Immature natural killer cell (primary cell): ENCODE measurements around the gene RAB3D. TPM values are rescaled to one million over a fixed set of nuclear protein-coding genes. Genes with fewer than 3 reads are reported as not detected.
A peak's percentile ranks its signal among the peaks of the same experiment; 100 is the strongest.

Experiments
- DNase-seq, 3 donors: peaks; one replicate each; pipeline ENCODE4 v3.0.0; 2022; ENCODE audit warnings: mixed read lengths in 1 of 3
- H3K27ac Mint-ChIP-seq, 6 donors: one replicate each; pipeline ENCODE4 v1.8.0; 2020; ENCODE audit warnings: mixed read lengths in 6 of 6, mild to moderate bottlenecking in 5 of 6, inconsistent platforms in 4 of 6, moderate library complexity in 3 of 6
- H3K27me3 Mint-ChIP-seq, 3 donors: one replicate each; pipeline ENCODE4 v1.8.0; 2020 to 2021; ENCODE audit warnings: low read depth in 3 of 3, mild to moderate bottlenecking in 3 of 3, mixed read lengths in 3 of 3, moderate library complexity in 3 of 3, inconsistent platforms in 1 of 3
- H3K36me3 Mint-ChIP-seq, 3 donors: one replicate each; pipeline ENCODE4 v1.8.0; 2020; ENCODE audit warnings: mixed read lengths in 3 of 3, inconsistent platforms in 2 of 3, mild to moderate bottlenecking in 2 of 3
- H3K4me1 Mint-ChIP-seq, 2 donors: one replicate each; pipeline ENCODE4 v1.8.0; 2020; ENCODE audit warnings: inconsistent platforms in 2 of 2, mild to moderate bottlenecking in 2 of 2, mixed read lengths in 2 of 2, moderate library complexity in 1 of 2
- H3K4me3 Mint-ChIP-seq, 5 donors: one replicate each; pipeline ENCODE4 v1.8.0; 2020; ENCODE audit warnings: mild to moderate bottlenecking in 5 of 5, mixed read lengths in 5 of 5, inconsistent platforms in 3 of 5, moderate library complexity in 3 of 5
- H3K9me3 Mint-ChIP-seq, 6 donors: one replicate each; pipeline ENCODE4 v1.8.0; 2020; ENCODE audit warnings: mild to moderate bottlenecking in 6 of 6, mixed read lengths in 6 of 6, inconsistent platforms in 4 of 6, moderate library complexity in 3 of 6
- polyA plus RNA-seq, 3 donors: library from polyadenylated mRNA; unstranded; fragments of 300-500 nt; fragmentation: Illumina TruSeq; gene quantifications; one replicate each; pipeline ENCODE4 v1.2.3, GENCODE V29; 2021

The RAB3D gene
- polyA plus RNA-seq, 3 donors from 2014 or later: 1.6 to 2.9 (median 2.2) TPM

DNA sequence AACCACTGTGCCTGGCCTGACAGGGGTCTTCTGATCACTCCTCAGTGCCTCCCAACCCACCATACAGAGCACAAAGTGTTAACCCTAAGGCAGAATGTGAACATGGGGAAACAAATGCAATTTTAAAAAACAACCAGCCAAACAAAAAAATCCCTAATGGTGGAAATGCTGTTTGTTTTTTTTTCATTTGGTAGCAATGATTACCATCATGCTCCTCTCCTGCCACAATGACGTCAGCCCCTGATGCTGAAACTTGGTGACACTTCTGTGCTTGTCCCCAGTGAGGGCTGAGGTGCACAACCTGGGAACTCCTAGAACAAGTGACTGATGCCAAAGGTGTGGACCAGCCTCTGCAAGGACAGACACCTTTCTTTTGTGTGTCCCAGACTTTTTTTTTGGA, 47.5 kb downstream of the RAB3D start:
- H3K4me1 Mint-ChIP-seq: peaks cover 7 to 8% of the 10 kb centered on the region in 2 donors
- no peak for DNase-seq
- no peaks in the 10 kb centered on the region for H3K36me3 Mint-ChIP-seq
- H3K27ac Mint-ChIP-seq: no peak overlapping the region
- peaks cover 4 to 7% (median 4%) of the 10 kb centered on the region in 3 donors for H3K27me3 Mint-ChIP-seq
- no peak overlapping the region for H3K4me3 Mint-ChIP-seq
- H3K9me3 Mint-ChIP-seq: no peaks in the 10 kb centered on the region

DNA sequence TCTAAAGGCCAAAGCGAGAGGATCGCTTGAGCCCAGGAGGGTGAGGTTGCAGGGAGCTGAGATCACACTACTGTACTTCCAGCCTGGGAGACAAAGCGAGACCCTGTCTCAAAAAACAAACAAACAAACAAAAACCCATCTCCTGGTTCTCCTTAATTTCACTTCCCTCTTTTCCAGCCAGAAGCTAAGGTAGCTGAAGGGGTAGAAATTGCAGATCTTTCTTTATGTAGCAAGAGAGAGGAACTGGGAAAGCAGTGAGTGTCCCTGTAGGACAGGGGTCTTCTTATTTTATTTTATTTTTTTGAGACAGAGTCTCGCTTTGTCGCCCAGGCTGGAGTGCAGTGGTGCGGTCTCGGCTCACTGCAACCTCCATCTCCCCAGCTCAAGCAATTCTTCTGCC, 48.0 kb downstream of the RAB3D start:
- DNase-seq: no peak
- H3K4me3 Mint-ChIP-seq: no peak overlapping the region
- peaks cover 7 to 8% of the 10 kb centered on the region in 2 donors for H3K4me1 Mint-ChIP-seq
- H3K27ac Mint-ChIP-seq: no peak overlapping the region
- H3K9me3 Mint-ChIP-seq: no peaks in the 10 kb centered on the region
- no peaks in the 10 kb centered on the region for H3K36me3 Mint-ChIP-seq
- H3K27me3 Mint-ChIP-seq: peaks cover 4 to 7% (median 6%) of the 10 kb centered on the region in 3 donors

DNA sequence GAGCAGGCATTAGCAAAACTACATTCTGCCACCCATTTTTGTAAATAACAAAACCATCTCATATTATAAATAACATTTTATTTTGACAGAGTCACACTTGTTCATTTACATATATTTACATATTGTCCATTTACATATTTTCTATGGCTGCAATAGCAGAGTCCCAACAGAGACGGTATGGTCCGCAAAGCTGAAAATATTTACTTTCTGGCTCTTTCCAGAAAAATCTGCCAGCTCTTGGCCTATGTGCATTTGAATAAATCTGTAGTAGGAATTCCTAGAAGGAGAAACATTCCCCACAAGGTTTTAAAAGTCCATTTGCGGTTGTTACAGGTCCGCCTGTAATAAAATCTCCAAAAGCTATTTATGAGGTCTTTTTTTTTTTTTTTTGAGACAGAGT, 49.2 kb downstream of the RAB3D start:
- Mint-ChIP-seq H3K36me3 (no peaks in the 10 kb centered on the region), H3K9me3 (peaks cover 0 to 2% (median 0%) of the 10 kb centered on the region in 6 donors), H3K27me3 (peaks cover 4 to 9% (median 6%) of the 10 kb centered on the region in 3 donors), H3K4me3 (no peak overlapping the region), H3K27ac (no peak overlapping the region), H3K4me1 (peaks cover 7 to 8% of the 10 kb centered on the region in 2 donors)
- DNase-seq: no peak

DNA sequence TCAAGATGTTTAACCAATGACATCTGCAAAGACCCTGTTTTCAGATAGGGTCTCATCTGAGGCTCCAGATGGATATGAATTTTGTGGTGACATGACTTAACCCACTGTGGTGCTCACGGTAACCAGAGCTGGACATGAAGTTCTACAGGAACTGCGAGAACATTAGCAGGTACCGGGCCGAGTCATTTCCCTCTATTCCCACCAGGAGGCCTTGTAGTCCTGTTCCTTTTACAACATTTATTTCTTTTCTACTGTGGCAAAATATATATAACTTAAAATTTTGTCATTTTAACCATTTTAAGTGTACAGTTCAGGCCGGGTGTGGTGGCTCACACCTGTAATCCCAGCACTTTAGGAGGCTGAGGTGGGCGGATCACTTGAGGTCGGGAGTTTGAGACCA, 51.1 kb downstream of the RAB3D start:
- no peak for DNase-seq
- Mint-ChIP-seq H3K4me3 (no peak overlapping the region), H3K9me3 (peaks cover 0 to 2% (median 0%) of the 10 kb centered on the region in 6 donors), H3K27me3 (peaks cover 6 to 13% (median 12%) of the 10 kb centered on the region in 3 donors), H3K36me3 (no peaks in the 10 kb centered on the region), H3K27ac (no peak overlapping the region), H3K4me1 (peaks cover under 1% of the 10 kb centered on the region in 2 donors)

DNA sequence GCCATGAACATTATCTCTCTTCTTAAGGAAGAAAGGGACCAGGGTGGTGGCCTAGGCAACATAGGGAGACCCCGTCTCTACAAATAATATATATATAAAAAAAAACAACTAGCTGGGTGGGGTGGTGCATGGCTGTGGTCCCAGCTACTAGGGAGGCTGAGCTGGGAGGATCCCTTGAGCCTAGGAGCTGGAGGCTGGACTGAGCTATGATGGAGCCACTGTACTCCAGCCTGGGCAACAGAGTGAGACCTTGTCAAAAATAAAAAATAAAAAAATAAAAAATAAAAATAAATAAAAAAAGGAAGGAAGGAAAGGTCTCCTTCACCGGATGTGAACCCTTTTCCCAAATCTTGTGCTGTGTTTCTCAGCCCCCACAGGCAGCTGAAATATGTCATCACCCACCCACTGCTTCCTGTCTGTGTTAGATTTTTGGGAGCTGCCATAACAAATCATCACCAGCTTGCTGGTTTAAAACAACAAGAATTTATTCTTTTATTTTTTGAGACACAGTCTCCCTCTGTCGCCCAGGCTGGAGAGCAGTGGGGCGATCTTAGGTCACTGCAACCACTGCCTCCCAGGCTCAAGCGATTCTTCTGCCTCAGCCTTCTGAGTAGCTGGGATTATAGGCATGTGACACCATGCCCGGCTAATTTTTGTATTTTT, 53.0 kb downstream of the RAB3D start:
- H3K4me1 Mint-ChIP-seq: peaks cover 0 to 3% of the 10 kb centered on the region in 2 donors
- H3K4me3 Mint-ChIP-seq: no peak overlapping the region
- no peak for DNase-seq
- H3K9me3 Mint-ChIP-seq: peaks cover 0 to 5% (median under 1%) of the 10 kb centered on the region in 6 donors
- no peaks in the 10 kb centered on the region for H3K36me3 Mint-ChIP-seq
- no peak overlapping the region for H3K27ac Mint-ChIP-seq
- peaks cover 13 to 21% (median 13%) of the 10 kb centered on the region in 3 donors for H3K27me3 Mint-ChIP-seq

DNA sequence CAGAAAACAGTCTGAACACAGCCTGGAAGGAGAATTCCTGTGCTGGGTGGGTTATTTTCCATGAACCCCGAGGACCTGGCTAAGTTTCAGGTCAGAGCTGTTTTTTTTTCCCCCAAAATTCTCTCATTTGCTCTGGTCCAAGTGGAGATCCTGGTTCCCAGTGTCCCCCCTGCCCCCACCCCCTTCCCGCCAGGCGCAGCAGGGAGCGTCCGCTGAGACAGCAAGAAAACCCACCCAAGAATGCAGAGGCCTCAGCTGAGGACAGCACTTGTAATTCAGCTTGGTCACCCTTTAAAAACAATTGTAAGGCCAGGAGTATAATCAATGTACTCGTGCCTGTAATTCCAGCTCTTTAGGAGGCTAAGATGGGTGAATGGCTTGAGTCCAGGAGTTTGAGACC, 54.9 kb downstream of the RAB3D start:
- H3K27ac Mint-ChIP-seq: no peak overlapping the region

DNA sequence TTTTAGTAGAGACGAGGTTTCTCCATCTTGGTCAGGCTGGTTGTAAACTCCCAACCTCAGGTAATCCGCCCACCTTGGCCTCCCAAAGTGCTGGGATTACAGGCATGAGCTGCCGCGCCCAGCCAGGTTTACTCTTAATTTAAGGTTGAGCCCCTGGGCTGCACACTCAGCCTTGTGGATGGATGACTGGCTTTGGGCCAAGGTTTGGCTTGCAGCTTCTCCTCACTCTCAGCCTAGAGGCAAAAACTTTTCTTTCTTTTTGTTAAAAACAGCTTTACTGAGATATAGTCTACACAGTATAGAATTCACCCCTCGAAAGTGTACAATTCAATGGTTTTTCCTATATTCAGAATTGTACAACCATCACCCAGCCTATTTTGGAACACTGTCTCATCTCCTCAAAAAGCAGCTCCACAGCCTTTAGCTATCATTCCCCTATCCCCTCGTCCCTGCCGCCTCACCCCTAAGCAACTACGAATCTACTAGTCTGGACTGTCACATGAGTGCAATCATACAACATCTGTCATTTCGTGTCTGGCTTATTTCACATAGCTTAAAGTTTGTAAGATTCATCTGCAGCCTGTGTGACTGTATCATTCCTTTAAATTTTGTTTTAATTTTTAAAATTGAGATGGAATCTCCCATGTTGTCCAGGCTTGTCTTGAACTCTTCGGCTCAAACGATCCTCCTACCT, 58.0 kb downstream of the RAB3D start:
- Mint-ChIP-seq H3K27ac (no peak overlapping the region), H3K4me3 (peak overlapping the region in 2 of 5 donors; percentile 15 to 53), H3K4me1 (peaks cover 13 to 17% of the 10 kb centered on the region in 2 donors), H3K36me3 (no peaks in the 10 kb centered on the region), H3K27me3 (peaks cover 22 to 25% (median 24%) of the 10 kb centered on the region in 3 donors), H3K9me3 (peaks cover 0 to 14% (median 5%) of the 10 kb centered on the region in 6 donors)
- no peak for DNase-seq

More for the DNA sequence above, 54.9 kb downstream of the RAB3D start:
- peaks cover 0 to 13% (median 3%) of the 10 kb centered on the region in 6 donors for H3K9me3 Mint-ChIP-seq
- H3K36me3 Mint-ChIP-seq: no peaks in the 10 kb centered on the region
- H3K4me1 Mint-ChIP-seq: peaks cover 9 to 14% of the 10 kb centered on the region in 2 donors
- no peak overlapping the region for H3K4me3 Mint-ChIP-seq
- peaks cover 18 to 26% (median 19%) of the 10 kb centered on the region in 3 donors for H3K27me3 Mint-ChIP-seq
- no peak for DNase-seq

DNA sequence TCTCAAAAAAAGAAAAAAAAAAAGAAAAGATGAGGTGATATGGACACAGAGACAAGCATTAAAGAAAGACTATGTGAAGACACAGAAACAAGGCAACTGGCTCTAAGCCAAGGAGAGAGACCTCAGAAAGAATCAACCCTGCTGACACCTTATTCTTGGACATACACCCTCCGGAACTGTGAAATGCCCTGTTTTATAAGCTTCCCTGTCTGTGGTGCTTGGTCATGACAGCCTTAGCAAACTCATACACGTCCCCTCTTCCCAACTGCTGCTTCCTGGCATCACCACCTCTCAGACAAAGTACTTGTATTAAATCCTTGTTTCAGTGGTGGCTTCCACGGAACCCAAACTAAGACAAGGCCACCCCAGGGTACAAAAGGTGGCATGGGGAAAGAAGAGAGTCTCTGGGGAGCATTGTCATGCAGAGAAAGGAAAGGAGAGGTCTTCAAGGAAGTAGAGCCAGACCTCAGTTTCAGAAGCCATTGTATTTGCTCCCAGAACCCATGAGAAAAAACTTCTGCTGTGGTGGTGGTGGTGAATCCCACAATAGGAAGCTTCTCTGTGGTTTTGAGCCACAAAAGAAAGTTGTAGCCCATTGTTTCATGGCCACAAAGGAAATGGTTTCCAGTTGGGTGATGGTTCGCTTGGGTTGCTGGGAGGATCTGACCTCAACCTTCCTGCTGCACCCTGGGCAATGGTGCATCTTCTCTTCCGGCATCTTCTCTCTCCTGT, 59.8 kb downstream of the RAB3D start:
- peaks cover 0 to 12% (median 5%) of the 10 kb centered on the region in 6 donors for H3K9me3 Mint-ChIP-seq
- peak; percentile 61 to 64 (median 62) for DNase-seq
- H3K36me3 Mint-ChIP-seq: no peaks in the 10 kb centered on the region
- peaks cover 13 to 17% of the 10 kb centered on the region in 2 donors for H3K4me1 Mint-ChIP-seq
- H3K27ac Mint-ChIP-seq: peak overlapping the region in 2 of 6 donors; percentile 53 to 68
- peak overlapping the region; percentile 41 to 73 (median 70) for H3K4me3 Mint-ChIP-seq
- peaks cover 22 to 34% (median 22%) of the 10 kb centered on the region in 3 donors for H3K27me3 Mint-ChIP-seq

DNA sequence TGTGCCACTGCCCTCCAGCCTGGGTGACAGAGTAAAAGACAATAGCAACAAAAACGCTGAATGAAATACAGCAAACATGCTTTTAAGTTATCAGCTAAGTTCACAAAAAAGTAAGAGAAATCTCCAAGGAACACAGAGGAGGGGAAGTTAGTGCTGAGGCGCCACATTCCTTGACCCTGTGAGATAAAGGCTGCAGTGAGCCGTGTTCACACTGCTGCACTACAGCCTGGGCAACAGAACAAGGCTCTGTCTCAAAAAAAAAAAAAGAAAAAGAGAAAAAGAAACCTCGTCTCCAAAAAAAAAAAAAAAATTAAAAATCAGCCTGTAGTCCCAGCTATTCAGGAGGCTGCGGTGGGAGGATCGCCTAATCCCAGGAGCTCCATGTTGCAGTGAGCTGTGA, 60.8 kb downstream of the RAB3D start:
- H3K4me1 Mint-ChIP-seq: peaks cover 13 to 17% of the 10 kb centered on the region in 2 donors
- no peak overlapping the region for H3K27ac Mint-ChIP-seq
- peak overlapping the region in 1 of 5 donors; percentile 41 for H3K4me3 Mint-ChIP-seq
- H3K27me3 Mint-ChIP-seq: peaks cover 25 to 35% (median 26%) of the 10 kb centered on the region in 3 donors
- no peak for DNase-seq
- no peaks in the 10 kb centered on the region for H3K36me3 Mint-ChIP-seq
- peaks cover 0 to 12% (median 5%) of the 10 kb centered on the region in 6 donors for H3K9me3 Mint-ChIP-seq

DNA sequence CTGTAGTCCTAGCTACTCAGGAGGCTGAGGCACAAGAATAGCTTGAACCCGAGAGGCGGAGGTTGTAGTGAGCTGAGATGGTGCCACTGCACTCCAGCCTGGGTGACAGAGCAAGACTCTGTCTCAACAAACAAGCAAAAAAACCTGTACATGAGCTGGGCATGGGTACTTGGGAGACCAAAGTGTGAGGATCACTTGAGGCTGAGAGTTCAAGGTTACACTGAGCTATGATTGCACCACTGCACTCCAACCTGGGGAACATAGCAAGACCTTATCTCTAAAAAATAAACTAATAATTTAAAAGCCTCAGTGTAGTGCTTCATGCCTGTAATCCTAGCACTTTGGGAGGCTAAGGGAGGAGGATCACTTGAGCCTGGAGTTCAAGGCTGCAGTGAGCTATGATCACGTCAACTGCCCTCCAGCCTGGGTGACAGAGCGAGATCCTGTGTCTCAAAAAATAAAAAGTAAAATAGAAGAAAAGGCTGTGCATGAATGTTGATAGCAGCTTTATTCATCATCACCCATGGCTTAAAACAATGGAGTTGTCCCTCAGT, 64.8 kb downstream of the RAB3D start:
- no peak for DNase-seq
- H3K27me3 Mint-ChIP-seq: peaks cover 12 to 29% (median 15%) of the 10 kb centered on the region in 3 donors
- no peak overlapping the region for H3K4me3 Mint-ChIP-seq
- no peak overlapping the region for H3K27ac Mint-ChIP-seq
- no peaks in the 10 kb centered on the region for H3K36me3 Mint-ChIP-seq
- H3K4me1 Mint-ChIP-seq: peaks cover 4 to 5% of the 10 kb centered on the region in 2 donors
- H3K9me3 Mint-ChIP-seq: peaks cover 0 to 4% (median 2%) of the 10 kb centered on the region in 6 donors

DNA sequence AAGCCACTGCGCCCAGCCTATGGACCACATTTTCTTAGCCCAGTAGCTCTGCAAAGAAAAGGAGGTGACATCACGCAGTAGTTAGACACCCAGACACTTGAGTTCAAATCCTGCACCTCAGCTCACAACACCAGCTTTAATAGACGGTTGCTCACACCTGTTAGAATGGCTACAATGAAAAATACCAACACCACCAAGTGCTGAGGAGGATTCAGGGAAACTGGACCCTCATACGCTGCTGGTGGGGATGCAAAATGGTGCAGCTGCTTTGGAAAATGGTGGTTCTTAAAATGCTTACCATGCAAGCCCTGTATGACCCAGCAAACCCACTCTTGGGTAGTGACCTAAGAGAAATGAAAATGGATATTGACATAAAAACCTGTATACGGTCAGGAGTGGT, 65.5 kb downstream of the RAB3D start:
- Mint-ChIP-seq H3K4me3 (no peak overlapping the region), H3K36me3 (no peaks in the 10 kb centered on the region), H3K4me1 (no peaks in the 10 kb centered on the region)

DNA sequence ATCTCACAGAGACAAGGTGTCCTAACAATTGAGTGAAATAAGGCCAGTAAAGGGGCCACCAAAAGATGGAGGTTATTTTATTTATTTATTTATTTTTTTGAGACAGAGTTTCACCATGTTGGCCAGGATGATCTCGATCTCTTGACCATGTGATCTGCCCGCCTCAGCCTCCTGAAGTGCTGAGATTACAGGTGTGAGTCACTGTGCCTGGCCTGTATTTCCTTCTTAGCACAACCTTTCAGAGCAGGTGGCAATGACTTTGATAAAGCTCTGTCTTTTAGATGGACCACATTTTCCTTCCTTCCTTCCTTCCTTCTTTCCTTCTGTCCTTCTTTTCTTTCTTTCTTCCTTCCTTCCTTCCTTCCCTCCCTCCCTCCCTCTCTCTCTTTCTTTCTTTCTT, 66.2 kb downstream of the RAB3D start:
- no peaks in the 10 kb centered on the region for H3K4me1 Mint-ChIP-seq
- no peak overlapping the region for H3K27ac Mint-ChIP-seq
- peaks cover 14 to 30% (median 14%) of the 10 kb centered on the region in 3 donors for H3K27me3 Mint-ChIP-seq
- H3K4me3 Mint-ChIP-seq: no peak overlapping the region
- peaks cover 0 to 3% (median 0%) of the 10 kb centered on the region in 6 donors for H3K9me3 Mint-ChIP-seq
- H3K36me3 Mint-ChIP-seq: no peaks in the 10 kb centered on the region
- DNase-seq: no peak

More for the DNA sequence above, 65.5 kb downstream of the RAB3D start:
- H3K9me3 Mint-ChIP-seq: peaks cover 0 to 3% (median 0%) of the 10 kb centered on the region in 6 donors
- no peak overlapping the region for H3K27ac Mint-ChIP-seq
- peaks cover 14 to 29% (median 14%) of the 10 kb centered on the region in 3 donors for H3K27me3 Mint-ChIP-seq
- no peak for DNase-seq
